ENCODE results near the gene HID1. TPM values are rescaled to one million over a fixed set of nuclear protein-coding genes. Genes with fewer than 3 reads are reported as not detected.

Gene HID1
- total and polyA plus RNA-seq, 2 experiments from 2014 or later = 8.7 to 10.9 TPM

- TF ChIP-seq ZNF462 (CRISPR knock-in tag; IDR thresholded peaks at IDR 0.05) (no peak), ETS1 (IDR thresholded peaks at IDR 0.05) (no peak), JUNB (IDR thresholded peaks at IDR 0.05; ENCODE audit: unreplicated experiment) (no peak), CTCF (conservative IDR thresholded peaks at IDR 0.05; ENCODE audit: low read depth in 2 of 2) (no peak), ZNF114 (CRISPR knock-in tag; IDR thresholded peaks at IDR 0.05) (no peak)
Measured at GRCh38 chr17:74995847-74996246, 23.3 kb upstream of the HID1 start (continued).

- no peak overlapping the region for H2AFZ ChIP-seq
- no peaks in the 10 kb centered on the region for H3F3A ChIP-seq (replicated peaks; ENCODE audit: low read depth)
- H3K4me1 Mint-ChIP-seq = peaks cover 7% of the 10 kb centered on the region; the same call in 2 of the 3 replicates
- no peak overlapping the region for H3K27ac Mint-ChIP-seq
- peaks cover 2% of the 10 kb centered on the region for H3K27me3 Mint-ChIP-seq (ENCODE audit: insufficient read depth, low read depth, poor library complexity)
- H3K4me3 Mint-ChIP-seq = no peak overlapping the region
- no peak for ATAC-seq
- H3K36me3 Mint-ChIP-seq (ENCODE audit: low read depth) = peaks cover 3% of the 10 kb centered on the region; the same call in 1 of the 3 replicates
- no peaks in the 10 kb centered on the region for H3K9me2 ChIP-seq (ENCODE audit: insufficient read depth)
- no peaks in the 10 kb centered on the region for H3K9me3 Mint-ChIP-seq
- H3K79me2 ChIP-seq (replicated peaks; ENCODE audit: insufficient read depth) = peaks cover 13% of the 10 kb centered on the region
- no peaks in the 10 kb centered on the region for H3K36me3 ChIP-seq (ENCODE audit: insufficient read depth)
- no peaks in the 10 kb centered on the region for H3K4me1 ChIP-seq (ENCODE audit: insufficient read depth)
- no peak overlapping the region for H3K4me3 ChIP-seq
- DNase-seq (ENCODE audit: low spot score) = no peak
- H3K4me2 ChIP-seq = no peak overlapping the region
- H4K20me1 ChIP-seq (replicated peaks; ENCODE audit: insufficient read depth) = peaks cover 27% of the 10 kb centered on the region; the same call in 1 of the 2 replicates
- H3K27me3 ChIP-seq (ENCODE audit: insufficient read depth) = no peaks in the 10 kb centered on the region
- no peak overlapping the region for H3K27ac ChIP-seq (ENCODE audit: low read depth)
- TF ChIP-seq EZH2 (IDR thresholded peaks at IDR 0.05; ENCODE audit: low read depth, unreplicated experiment) (no peak), STAT1 (IDR thresholded peaks at IDR 0.05; ENCODE audit: unreplicated experiment) (no peak), CREB1 (CRISPR knock-in tag; IDR thresholded peaks at IDR 0.05; ENCODE audit: low read depth) (no peak), JUNB (IDR thresholded peaks at IDR 0.05; ENCODE audit: unreplicated experiment) (no peak)
Measured at GRCh38 chr17:74994440-74994839, 21.9 kb upstream of the HID1 start.

Measured in GM23338 (cell line).